ENCODE results near the gene RXRB.

Gene RXRB

DNA sequence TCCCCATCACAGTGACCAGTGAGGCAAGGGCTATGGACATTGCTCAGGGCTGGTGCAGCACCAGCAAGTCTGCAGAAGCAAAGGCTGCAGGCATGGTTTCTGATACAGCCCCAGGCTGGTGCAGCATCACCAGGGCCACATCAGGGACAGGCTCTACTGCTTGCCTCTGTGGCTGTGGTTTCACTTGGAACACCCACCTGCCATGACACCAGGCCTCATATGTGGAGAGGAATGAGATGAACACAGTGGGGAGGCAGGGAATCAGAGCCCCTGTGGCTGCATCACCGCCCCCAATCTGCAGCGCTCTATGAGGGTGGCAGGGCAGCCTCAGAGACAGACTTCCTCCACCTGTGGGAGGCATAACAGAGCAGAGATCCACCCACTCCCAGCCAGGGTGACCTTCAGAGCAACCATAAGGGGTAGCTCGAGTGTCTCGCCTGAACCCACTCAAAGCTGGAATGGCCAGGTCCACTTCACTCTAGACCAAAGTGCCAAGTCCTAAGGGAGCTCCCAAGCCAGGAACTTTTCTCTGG, 15.7 kb upstream of the RXRB start:
- TF ChIP-seq GATA3 (IDR thresholded peaks at IDR 0.05; ENCODE audit: low read depth, low read length): no peak
- no peak for TF ChIP-seq GATA2 (IDR thresholded peaks at IDR 0.05; ENCODE audit: low read depth, low read length)

- TF ChIP-seq GATA3 (IDR thresholded peaks at IDR 0.05; ENCODE audit: low read depth, low read length) (no peak), GATA2 (IDR thresholded peaks at IDR 0.05; ENCODE audit: low read depth, low read length) (no peak)
Measured at GRCh38 chr6:33215271-33216116, 15.0 kb upstream of the RXRB start.

DNA sequence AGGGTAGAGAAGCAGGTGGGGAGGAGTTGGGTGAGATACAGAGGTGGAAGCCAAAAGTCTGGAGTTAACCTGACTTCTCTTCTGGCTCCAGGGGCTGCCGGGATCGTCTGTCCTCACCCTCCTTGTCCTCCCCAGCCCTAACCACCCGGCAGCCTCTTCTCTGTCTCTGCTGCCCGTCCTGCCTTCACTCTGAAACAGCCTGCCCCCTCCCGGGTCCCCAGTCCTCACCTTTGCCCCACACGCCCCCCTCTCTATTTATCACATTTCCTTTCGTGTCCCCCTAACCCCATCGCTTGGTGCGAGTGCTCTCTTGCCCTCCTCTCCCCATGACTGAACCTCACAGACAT, 13.5 kb upstream of the RXRB start:
- TF ChIP-seq GATA2 (IDR thresholded peaks at IDR 0.05; ENCODE audit: low read depth, low read length) (no peak), GATA3 (IDR thresholded peaks at IDR 0.05; ENCODE audit: low read depth, low read length) (no peak)

DNA sequence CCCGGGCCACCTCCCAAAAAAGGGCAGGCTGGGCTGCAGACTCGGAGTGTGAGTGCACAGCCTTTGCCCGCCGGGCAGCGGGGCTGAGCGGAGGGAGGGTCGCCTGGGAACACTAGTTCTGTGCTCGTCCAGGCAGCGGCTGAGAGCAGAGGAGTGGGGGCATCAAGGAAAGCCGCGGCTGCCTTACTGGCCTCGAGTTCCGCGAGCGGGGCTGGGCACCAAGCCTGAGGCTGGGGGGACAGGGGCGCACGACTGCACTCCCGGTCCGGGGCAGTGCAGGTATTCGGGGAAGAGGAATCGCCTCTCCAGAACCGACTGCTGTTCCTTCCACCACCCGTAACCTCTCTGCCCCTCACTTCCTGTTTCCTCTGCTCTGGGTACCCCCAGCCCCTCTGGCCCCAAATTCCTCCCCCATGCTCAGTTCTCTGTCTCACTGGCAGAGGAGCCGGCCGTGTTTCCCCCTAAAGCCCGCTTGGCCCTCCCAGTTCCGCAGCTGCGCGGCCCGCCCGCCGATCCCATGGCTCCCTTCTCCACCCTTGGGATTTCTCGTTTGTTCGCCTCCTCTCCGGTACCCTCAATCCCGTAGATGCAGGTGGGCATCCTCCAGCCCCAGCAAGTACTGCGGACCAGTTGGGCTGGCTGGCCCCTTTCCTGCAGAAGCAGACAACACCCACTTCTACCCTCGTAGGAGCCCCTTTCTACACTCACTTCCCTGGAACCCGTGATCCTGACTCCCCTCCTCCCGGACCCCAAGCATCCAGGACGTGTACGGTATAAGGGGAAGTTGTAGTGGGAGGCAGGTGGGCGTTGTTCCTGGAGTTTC, 12.9 kb upstream of the RXRB start:
- TF ChIP-seq GATA3 (IDR thresholded peaks at IDR 0.05; ENCODE audit: low read depth, low read length) (no peak), GATA2 (IDR thresholded peaks at IDR 0.05; ENCODE audit: low read depth, low read length) (no peak)

GRCh38 chr6:33212857-33213165, 12.3 kb upstream of the RXRB start:
- TF ChIP-seq GATA3 (IDR thresholded peaks at IDR 0.05; ENCODE audit: low read depth, low read length) (no peak), GATA2 (IDR thresholded peaks at IDR 0.05; ENCODE audit: low read depth, low read length) (no peak)

- no peak for TF ChIP-seq GATA3 (IDR thresholded peaks at IDR 0.05; ENCODE audit: low read depth, low read length)
- no peak for TF ChIP-seq GATA2 (IDR thresholded peaks at IDR 0.05; ENCODE audit: low read depth, low read length)
Measured at GRCh38 chr6:33211666-33212422, 11.4 kb upstream of the RXRB start.

GRCh38 chr6:33211136-33211535, 10.7 kb upstream of the RXRB start:
- TF ChIP-seq GATA2 (IDR thresholded peaks at IDR 0.05; ENCODE audit: low read depth, low read length) (no peak), GATA3 (IDR thresholded peaks at IDR 0.05; ENCODE audit: low read depth, low read length) (no peak)

GRCh38 chr6:33209856-33210255, 9.4 kb upstream of the RXRB start:
- TF ChIP-seq GATA3 (IDR thresholded peaks at IDR 0.05; ENCODE audit: low read depth, low read length): no peak
- TF ChIP-seq GATA2 (IDR thresholded peaks at IDR 0.05; ENCODE audit: low read depth, low read length): no peak

GRCh38 chr6:33208091-33208967, 7.9 kb upstream of the RXRB start, which contains the start of gene RING1:
Gene RING1 (plus strand): TSS chr6:33208500. CDS start chr6:33208823, 323 bp downstream.
- TF ChIP-seq GATA3 (IDR thresholded peaks at IDR 0.05; ENCODE audit: low read depth, low read length) (no peak), GATA2 (IDR thresholded peaks at IDR 0.05; ENCODE audit: low read depth, low read length) (no peak)

GRCh38 chr6:33207552-33208090, 7.2 kb upstream of the RXRB start:
- no peak for TF ChIP-seq GATA2 (IDR thresholded peaks at IDR 0.05; ENCODE audit: low read depth, low read length)
- no peak for TF ChIP-seq GATA3 (IDR thresholded peaks at IDR 0.05; ENCODE audit: low read depth, low read length)

- TF ChIP-seq GATA3 (IDR thresholded peaks at IDR 0.05; ENCODE audit: low read depth, low read length): no peak
- no peak for TF ChIP-seq GATA2 (IDR thresholded peaks at IDR 0.05; ENCODE audit: low read depth, low read length)
Measured at GRCh38 chr6:33206864-33207551, 6.5 kb upstream of the RXRB start.
